Activated naive CD4-positive, alpha-beta T cell treated with anti-CD3 and anti-CD28 coated beads, Interleukin-2, amount 50 U/mL, for 16 hours (primary cell): Measurements from ENCODE around the gene LRFN4.
A peak's percentile ranks its signal among the peaks of the same experiment; 100 is the strongest.

Experiments used
- DNase-seq: peaks from one replicate; pipeline ENCODE4 v3.0.0-alpha.2; 2020

Gene LRFN4

DNA sequence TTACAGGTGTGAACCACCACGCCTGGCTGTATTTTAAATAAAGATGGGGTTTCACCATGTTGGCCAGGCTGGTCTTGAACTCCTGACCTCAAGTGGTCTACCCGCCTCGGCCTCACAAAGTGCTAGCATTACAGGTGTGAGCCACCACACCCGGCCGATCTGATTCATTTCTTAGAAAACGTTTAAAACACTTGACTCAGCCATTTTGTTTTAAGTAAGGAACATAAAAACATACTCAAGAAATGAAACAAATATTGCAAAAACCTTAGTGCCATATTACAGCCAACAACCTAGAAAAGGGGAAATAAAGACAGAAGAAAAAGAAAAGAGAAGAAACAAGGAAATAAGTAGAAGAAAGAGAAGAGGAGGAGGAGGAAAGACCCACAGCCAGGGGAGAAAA is 17.4 kb downstream of the LRFN4 start:
- no peak for DNase-seq

DNA sequence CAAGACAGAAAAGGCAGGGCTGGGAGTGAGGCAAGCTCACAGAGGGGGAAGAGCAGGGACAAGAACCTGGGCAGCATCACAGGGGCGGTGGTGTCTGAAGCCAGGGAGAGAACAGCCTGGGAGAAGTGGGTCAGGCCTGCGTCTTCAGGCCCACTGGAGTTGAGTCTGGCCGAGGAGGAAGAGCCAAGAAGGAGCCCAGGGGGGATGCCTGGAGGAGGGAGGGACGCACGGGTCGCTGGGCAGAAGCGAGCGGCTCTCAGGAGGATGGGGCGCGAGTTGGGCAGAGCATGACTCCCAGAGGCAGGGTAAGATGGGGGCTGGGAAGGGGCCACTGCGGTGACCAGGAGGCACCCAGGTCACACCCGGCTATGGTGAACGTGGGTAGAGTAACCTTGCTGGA is 18.5 kb downstream of the LRFN4 start:
- no peak for DNase-seq

DNA sequence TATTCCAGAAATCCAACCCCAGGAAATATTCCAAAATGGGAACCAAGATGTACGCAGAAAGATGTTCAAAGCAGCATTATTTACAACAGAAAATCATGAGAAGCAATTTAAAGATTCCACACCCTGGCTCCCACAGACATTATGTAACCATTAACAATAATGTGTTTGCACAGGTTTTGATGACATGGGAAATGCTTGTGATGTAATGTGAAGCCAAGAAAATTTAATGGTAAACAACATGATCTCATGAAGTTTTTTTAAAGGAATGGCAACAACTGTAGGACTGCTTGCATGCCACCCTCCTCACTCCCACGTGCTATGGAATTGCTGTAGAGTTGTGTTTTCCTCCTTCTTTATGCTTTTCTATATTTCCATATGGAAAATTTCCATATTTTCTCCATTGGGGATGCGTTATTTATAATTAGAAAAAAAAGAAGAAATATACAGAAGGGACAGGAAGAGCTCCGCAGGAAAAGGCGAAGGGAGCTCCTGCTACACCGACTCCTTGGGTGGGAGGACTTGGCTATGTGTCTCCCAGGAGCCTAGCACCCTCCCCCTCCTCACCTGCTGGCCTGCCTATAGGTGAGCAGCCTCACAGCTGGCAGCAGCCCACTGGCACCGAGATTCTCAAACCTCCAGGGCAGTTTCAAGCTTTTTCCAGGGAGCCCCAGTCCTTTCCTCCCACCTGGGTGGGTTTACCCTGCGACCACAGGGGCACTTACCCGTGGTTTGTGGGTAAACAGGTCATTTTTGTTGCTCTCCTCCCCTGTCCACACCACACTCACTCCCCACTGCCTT is 20.9 kb downstream of the LRFN4 start:
- no peak for DNase-seq

DNA sequence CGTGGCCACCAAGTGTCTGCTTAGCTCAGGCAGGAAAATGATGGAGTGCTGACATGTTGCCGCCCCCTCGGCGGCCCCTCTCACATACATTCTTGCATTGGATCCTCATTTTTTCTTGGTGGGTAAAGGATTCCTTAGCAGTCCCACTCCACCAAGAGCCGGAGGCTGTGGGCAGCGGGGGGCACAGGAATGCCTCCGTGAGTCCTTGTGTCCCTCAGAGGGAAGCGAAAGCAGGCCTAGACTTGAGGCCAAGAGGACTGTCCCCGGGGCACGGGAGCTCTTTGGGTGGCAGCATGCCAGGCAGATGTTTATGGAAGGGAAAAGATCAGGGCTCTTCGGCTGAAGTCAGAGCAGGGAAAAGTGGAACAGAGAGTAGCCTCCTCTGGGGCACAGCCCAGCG is 21.6 kb downstream of the LRFN4 start:
- DNase-seq = no peak

DNA sequence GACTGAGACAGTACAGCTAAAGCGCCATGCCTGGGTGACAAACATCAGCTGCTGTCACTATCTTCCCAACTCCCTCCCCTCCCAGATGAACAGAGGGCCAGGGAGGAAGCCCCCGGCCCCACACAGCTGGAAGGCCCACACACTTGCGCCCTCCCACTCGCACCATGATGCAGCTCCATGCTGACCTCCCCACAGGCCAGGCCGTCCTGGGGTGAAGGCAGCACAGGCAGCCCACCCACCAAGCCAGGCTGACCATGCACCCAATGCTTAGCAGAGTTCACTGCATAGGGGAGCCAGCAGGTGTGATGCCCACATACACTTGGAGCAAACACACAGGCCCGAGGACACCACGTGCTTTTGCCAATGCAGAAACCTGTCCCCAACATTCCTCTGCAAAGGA is 22.1 kb downstream of the LRFN4 start:
- DNase-seq = no peak

DNA sequence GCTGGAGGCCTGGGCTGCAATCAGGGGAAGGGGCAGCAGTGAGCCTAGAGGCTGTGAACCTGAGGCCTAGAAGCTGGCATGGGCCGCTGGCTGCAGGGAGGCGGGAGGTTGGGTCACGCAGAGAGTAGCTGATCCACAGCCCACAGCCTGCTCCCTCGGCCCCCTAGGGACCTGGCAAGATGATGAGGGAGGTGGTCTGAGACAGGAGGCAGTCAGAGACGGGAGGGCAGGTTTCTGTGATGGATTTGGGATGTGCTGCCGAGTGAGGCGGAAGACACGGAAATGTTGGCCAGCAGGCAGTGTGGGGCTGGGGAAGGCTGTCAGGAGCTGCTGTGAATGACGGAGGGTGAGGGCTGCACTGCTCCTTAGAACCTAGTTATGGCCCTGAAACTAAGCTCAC is 22.7 kb downstream of the LRFN4 start:
- no peak for DNase-seq

DNA sequence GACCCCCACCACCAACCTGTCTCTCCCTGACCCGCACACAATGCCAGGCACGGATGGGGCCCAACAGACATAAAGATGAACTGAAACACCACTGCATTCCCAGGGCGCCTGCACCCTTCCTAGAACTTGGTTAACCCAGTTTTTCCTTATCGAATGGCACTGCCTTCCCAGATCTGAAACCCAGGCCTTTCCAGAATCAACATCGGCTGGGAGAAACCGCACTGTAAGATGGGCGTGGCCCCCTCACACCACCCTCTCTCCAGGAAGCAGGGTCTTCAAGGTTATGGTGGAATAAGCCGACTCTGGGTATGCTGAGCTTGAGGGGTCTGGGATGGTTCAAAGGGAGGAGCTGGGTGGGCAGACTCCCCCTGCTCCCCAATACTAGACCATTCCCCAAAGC is 23.1 kb downstream of the LRFN4 start:
- no peak for DNase-seq

DNA sequence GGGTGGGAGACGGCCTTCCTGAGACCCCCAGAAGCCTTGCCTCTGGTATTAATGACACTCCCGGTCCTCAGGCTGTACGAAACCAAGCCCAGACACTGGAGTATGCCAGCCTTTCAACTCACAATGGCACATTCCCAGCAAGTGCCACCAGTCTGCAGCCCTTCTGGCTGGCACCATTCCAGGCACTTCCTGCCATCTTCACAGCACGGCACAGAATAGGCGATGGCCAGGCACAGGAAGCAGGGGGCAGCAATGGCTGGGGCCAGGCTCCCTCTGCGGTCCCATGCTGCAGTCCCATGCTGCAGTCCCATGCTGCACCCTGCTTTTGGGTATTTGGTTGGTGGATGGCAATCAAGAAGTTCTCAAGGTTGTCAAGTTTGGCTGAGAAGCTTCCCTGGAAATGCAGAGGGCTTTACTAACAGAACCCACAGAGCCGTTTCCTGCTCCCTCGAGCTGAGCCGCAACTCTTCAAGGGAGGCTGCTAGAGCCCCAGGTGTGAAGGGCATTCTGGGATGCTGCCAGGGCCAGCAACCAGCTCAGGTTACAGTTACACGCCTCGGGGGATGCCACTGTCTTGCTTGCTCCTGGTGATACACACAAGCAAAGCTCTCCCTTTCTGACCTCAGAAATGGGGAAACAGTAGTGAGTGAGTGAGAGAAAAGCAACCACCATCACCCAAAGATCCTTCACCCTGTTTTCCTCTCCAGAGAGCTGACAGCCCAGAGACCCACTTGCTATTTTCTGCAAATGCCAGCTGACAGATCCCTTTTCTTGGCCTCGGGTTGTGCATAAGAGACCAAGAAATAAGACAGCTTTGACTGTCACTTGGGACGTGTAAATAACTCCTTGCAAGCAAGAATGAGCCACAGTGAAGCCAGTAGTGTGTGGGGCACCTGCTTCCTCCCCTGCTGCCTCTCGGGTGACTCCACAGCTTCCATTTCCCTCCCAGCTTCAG is 23.9 kb downstream of the LRFN4 start:
- no peak for DNase-seq

DNA sequence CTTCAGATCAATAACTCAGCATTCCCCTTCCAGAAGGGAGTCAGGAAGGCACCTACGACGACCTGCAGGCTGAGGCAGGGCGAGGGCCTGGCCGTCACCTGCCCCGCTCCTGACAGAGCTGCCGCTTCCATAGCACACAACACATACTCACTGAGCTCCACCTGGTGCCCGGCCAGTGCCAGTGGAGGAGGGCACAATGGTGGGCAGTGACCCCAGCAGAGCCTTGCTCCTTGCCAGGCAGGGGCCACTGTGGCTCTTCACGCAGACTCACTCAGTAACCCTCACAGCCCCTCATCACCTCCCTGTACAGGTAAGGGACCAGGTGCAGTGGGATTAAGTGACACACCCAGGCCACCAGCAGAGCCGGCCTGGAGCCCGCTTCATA is 24.6 kb downstream of the LRFN4 start:
- DNase-seq = no peak

DNA sequence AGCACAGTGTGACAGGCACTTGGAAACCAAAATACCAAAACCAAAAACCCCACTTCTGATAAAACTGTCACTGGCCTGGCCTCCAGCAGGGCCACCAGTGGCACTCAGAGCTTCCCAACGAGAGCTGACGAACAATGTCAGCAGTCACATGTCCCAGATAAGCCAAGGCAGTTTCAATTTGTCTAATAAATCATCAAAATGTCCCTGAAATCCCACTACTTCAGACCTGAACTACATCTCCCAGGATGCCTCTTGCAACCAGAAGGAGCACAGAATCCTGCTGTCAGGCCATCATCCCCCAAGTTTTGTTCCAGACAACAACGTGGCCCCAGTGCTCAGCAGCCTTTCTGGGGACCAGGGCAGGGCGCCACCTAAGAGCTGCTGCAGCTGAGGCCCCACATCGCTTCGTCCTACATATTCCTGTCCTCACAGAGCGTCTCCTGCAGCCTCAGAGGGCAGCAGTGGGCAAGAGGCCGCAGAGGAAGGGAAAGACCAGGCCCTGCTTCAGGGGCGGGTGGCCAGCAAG is 25.1 kb downstream of the LRFN4 start:
- no peak for DNase-seq

DNA sequence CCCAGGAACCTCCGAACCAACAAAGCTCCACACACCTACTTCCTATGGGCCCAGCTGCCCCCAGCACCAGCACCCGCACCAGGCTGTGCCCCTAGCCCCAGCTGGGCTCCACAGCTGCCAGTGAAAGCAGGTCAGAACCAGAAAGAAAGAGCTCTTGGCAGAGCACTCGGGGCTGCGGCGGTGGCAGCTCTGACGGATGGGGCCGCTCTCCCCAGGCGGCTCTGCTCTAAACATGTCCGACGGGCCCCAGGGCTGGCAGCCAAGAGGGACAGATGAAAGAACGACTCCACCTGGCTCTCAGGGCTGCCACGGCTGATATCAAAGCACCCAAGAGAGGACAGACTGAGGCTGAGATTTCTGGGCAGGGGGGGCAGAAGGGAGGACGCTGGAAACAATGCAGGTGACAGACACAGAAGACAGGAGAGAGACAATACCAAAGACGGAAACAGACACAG is 25.7 kb downstream of the LRFN4 start:
- no peak for DNase-seq

DNA sequence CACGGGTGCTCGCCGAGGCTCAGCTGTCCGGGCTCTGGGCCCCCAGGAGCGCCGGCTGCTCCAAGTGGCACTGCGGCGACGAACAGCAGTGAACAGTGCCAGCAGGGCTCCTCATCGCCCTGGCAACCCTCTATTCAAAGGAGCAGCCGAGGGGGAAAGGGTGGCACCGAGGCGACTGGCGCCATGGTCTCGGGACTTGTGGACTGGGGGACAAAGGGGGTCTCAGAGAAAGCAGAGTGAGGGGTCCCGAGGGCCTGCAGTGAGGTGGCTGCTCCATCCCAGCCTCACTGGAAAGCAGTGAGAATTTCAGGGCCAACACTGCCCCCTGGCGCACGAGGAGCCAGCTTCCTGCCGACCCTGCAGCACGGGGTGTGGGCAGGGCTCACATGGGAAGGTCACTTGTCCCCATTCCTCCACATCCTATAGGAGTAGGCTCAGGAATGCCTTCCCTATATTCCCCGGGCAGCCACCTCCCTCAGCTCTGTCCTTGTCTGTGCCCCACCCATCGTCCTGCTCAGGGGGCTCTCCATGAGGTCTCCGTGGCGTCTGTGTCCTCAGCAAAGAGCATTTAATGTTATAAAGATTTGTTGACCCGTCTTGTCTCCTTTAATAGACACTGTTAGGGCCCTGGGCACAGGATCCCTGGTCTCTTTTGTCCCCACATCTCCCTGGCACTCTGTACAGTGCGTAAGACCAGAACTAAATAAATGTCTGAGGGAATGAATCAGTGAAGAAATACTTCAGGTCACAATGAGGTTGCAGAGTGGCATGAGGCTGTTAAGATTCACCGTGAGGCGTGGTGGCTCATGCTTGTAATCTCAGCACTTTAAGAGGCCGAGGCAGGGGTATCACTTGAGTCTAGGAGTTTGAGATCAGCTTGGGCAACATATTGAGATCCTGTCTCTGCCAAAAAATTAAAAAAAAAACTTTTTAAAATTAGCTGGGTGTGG is 26.4 kb downstream of the LRFN4 start:
- DNase-seq = peak; percentile 65

DNA sequence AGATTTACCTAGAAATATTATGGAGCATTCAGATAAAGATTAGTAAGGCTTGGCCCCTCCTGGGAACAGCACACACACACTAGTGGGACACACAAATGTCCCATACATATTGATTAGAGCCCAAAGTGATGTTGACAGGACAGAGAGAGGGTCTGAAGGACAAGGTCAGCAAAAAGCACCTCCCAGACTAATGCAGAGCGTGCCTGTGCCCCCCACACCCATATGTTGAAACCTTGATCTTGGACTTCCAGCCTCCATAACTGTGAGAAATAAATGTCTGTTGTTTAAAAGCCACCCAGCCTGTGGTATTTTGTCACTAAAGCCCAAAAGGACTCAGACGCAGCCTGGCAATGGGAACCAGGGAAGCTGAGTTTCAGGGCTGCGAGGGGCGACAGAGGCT is 27.6 kb downstream of the LRFN4 start:
- no peak for DNase-seq

DNA sequence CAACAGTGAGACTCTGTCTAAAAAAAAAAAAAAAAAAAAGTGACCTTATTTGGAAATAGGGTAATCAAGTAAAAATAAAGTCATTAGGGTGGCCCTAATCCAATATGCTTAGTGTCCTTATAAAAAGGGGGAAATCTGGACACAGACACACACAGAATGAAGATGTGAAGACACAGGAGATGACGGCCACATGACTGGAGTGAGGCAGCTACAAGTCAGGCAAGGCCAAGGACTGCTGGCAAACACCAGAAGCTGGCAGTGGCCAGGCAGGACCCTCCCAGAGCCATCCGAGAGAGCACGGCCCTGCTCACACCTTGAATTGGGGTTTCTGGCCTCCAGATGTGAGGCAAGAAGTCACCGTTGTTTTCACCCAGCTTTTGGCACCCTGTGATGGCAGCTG is 28.6 kb downstream of the LRFN4 start:
- no peak for DNase-seq

DNA sequence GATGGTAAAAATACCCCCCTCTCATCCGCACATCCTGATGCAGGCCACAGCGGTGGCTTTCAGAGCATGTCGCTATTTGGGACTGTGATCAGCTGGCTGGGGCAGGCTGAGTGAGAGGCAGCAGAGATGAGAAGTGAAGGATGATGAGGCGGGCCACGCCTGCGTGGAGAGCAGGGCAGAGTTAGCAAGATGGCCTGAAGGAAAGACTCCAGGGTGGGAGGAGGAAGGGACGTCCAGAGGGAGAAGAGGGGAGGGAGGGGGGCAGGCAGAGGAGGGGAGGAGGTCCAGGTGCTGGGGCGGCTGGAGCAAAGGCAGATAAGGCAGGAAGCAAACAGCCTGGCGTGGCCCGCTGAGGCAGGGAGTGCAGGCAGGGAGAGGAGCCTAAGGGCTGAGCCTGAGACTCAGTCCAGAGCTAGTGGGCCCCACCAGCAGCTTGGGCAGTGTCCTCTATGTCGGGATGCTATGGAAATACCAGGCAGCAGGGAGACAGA is 29.1 kb downstream of the LRFN4 start:
- DNase-seq = no peak

DNA sequence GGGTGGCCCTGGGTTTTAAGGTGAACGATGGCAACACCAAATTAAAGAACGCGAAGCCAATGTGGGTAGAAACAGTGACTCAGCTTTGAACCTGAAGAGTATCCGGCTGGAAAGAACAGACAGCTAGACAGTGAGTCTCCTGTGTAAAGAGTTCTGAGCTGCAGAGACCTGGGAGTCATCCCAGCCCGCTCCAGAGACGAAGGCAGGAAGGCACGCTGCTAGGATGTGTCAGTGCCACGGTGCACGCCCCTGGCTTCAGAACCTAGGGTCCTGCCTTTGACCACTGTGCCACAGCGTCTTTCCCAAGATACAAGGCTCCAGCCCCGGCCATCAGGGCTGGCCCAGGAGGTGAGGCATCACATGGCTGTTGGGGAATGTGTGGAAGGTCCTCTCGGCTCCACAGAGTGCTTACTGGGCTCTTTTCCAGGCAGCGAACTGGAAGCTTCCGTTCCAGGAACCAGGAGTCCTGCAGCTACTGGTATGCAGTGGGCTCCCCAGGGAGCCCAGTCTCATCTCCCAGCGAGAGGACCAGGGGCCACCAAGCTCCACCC is 29.9 kb downstream of the LRFN4 start:
- DNase-seq = no peak

DNA sequence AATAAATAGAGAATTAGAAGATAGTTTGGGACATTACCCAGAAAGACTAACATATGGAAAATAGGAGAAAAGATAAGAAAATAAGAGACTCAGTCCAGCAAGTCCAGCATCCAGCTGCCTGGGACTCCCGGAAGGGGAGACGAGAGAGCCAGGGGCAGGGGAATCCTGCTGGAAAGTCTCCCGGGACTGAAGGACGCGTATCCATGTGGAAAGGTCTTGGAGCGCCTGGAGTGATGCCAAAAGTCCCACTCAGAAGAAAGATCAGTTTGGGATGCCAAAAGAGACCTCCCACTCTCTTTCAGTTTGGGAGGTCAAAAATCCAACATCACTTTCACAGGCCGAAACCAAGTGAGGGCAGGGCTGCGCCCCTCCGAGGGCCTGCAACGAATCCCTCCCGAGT is 30.7 kb downstream of the LRFN4 start:
- DNase-seq = no peak

DNA sequence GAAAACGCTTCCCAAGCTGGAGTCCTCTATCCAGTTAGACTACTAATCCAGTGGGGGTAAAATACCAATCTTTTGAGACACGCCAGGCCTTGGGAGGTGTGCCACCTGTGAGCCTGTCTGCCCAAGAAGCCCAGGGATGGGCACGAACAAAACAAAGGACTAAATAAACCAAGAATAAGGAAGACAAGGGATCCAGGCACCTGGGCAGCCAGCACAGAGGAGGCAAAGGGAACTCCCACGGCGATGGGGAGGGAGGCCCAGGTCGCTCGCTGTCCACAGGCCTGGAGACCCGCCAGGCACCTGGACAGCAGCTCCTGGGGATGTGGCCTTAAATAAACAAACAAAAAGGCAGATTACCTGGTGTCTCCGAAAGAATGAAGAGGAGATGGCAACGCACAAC is 31.4 kb downstream of the LRFN4 start:
- no peak for DNase-seq

DNA sequence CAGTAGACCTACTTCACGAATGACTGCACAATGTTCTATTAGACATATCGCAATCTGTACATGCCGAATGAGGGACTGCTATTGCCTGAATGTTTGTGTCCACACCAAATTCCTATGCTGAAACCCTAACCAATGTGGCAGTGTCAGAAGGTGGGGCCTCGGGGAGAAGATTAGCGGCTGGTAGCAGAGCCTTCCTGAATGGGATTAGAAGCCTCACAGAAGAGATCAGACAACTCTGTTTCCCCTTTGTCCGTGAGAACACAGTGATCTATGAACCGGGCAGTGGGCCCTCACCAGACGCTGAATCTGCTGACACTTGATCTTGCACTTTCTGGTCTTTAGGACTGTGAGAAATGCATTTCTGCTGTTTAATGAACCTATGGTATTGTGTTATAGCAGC is 33.1 kb downstream of the LRFN4 start:
- no peak for DNase-seq

DNA sequence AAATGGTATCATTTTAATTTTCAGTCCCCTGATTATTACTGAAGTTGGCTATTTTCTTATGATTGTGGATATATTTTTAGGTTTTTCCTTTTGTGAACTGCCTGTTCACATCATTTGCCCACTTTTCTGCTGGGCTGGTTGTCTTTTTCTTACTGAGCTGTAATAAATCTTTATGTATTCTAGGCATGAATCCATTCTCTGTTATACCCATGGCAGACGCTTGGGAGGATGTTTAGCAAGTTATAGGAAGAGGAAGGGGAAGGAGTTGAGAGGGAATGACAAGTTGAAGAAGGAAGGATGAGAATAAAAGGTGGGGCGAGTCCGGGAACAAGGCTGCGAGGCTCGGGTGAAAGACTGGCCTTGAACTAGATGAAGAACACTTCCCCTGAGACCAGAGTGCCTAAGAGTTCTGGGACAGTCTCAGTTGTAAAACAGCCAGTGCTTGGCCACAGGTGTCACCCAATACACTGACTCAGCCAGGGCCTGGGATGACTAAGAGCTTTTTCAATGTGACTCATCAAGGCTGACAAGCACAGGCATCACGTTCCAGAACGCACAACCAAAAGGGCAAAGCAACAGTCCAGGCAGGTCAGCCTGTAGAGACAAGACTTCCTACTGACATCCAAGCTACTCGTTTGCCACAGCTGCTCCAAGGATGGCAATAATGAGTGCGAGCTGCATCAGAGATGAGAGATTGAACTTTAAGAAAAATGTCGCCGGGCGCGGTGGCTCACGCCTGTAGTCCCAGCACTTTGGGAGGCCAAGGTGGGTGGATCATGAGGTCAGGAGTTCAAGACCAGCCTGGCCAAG is 35.2 kb downstream of the LRFN4 start:
- peak; percentile 45 for DNase-seq

DNA sequence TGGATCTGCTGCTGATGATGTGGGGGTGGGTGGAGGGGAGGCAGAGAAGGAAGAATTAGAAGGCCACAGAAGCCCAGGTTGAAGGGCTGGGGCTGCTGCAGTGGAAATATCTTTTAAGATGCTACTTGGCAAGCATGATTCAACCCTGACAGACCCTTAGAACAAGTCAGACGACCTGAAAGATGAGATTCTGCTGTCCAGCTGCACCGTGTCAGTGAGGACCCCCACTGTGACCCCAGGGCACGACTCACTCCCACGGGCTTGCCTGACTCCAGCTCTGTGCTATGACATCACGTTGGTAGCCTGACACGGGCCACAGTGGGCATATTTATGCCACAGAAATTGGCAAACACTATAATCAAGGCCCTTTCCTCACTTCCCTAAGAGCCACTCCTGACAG is 36.0 kb downstream of the LRFN4 start:
- no peak for DNase-seq
